WTC11 (cell line): ENCODE measurements around the gene PURB. TPM values are rescaled to one million over a fixed set of nuclear protein-coding genes. Genes with fewer than 3 reads are reported as not detected.

Source experiments
- ATAC-seq: fragments of 200-7000 bp; cut with Tn5 transposase; 2 replicates; pipeline ENCODE4 v1.10.0; 2021; ENCODE audit warnings: mild to moderate bottlenecking, moderate library complexity
- CTCF ChIA-PET: fragments of 300-600 bp; sonication (Branson Sonifier 250); formaldehyde crosslinking; loops from one replicate; lab custom pipeline; 2021; ENCODE audit warnings: antibody characterized with exemption; lab: Charles Lee
- POLR2A ChIA-PET: fragments of 350-600 bp; sonication (Branson Sonifier 250); formaldehyde crosslinking; loops from one replicate; lab custom pipeline; 2021; ENCODE audit warnings: antibody characterized with exemption; lab: Charles Lee
- DNase-seq: peaks from one replicate; pipeline ENCODE4 v3.0.0; 2021; ENCODE audit warnings: low spot score
- H3K27ac Mint-ChIP-seq: 2 replicates; pipeline ENCODE4 v1.8.0; 2021; ENCODE audit warnings: mixed read lengths
- H3K27me3 Mint-ChIP-seq: 2 replicates; pipeline ENCODE4 v1.8.0; 2021; ENCODE audit warnings: low read depth, mild to moderate bottlenecking, moderate library complexity, mixed read lengths
- H3K36me3 Mint-ChIP-seq: 2 replicates; pipeline ENCODE4 v1.8.0; 2021; ENCODE audit warnings: mixed read lengths
- H3K4me1 Mint-ChIP-seq: 2 replicates; pipeline ENCODE4 v1.8.0; 2022; ENCODE audit warnings: mixed read lengths
- H3K4me3 Mint-ChIP-seq: 2 replicates; pipeline ENCODE4 v1.8.0; 2021; ENCODE audit warnings: mild to moderate bottlenecking, moderate library complexity, mixed read lengths
- H3K9me3 Mint-ChIP-seq: 2 replicates; pipeline ENCODE4 v1.8.0; 2021; ENCODE audit warnings: mixed read lengths
- FOXJ3 ChIP-seq: sonication (generic); formaldehyde crosslinking; IDR thresholded peaks from 2 replicates; pipeline ENCODE4 v1.9.0; 2021; ENCODE audit warnings: missing genetic modification reagents, mild to moderate bottlenecking, borderline replicate concordance
- GRHL2 ChIP-seq: fragments of 250-450 bp; sonication (Bioruptor Pico); IDR thresholded peaks from 2 replicates; pipeline ENCODE4 v1.8.0; 2022; ENCODE audit warnings: mild to moderate bottlenecking, moderate library complexity; ENCODE audit not compliant: insufficient replicate concordance, severe bottlenecking
- GTF2I ChIP-seq: fragments of 250-450 bp; sonication (Bioruptor Pico); conservative IDR thresholded peaks from 2 replicates; pipeline ENCODE4 v1.4.0; 2021; ENCODE audit warnings: mild to moderate bottlenecking
- JAZF1 ChIP-seq: fragments of 250-450 bp; sonication (Bioruptor Pico); IDR thresholded peaks from 2 replicates; pipeline ENCODE4 v1.9.0; 2021; ENCODE audit warnings: moderate library complexity, mild to moderate bottlenecking, inconsistent platforms
- NFE2L1 ChIP-seq: sonication (generic); formaldehyde crosslinking; IDR thresholded peaks from 2 replicates; pipeline ENCODE4 v1.8.1; 2023; ENCODE audit warnings: missing genetic modification reagents
- SMAD3 ChIP-seq: sonication (generic); formaldehyde crosslinking; IDR thresholded peaks from 2 replicates; pipeline ENCODE4 v1.8.0; 2022; ENCODE audit warnings: missing genetic modification reagents, mild to moderate bottlenecking, borderline replicate concordance
- TEAD4 ChIP-seq: sonication (generic); formaldehyde crosslinking; IDR thresholded peaks from 2 replicates; pipeline ENCODE4 v1.8.0; 2022; ENCODE audit warnings: mild to moderate bottlenecking, missing genetic modification reagents
- ZNF219 ChIP-seq: sonication (generic); formaldehyde crosslinking; IDR thresholded peaks from 2 replicates; pipeline ENCODE4 v1.8.0; 2023; ENCODE audit warnings: missing genetic modification reagents, mild to moderate bottlenecking, borderline replicate concordance
- total RNA-seq: library from RNA; stranded (reverse); gene quantifications from 3 replicates; pipeline ENCODE4 v1.2.3, GENCODE V29; 2021
- TF ChIP-seq, protein P1 (sequence below): fragments of 250-450 bp; sonication (Bioruptor Pico); conservative IDR thresholded peaks from 2 replicates; pipeline ENCODE4 v1.9.0; 2021; ENCODE audit warnings: mild to moderate bottlenecking
- TF ChIP-seq, protein P2 (sequence below): sonication (generic); formaldehyde crosslinking; IDR thresholded peaks from 2 replicates; pipeline ENCODE4 v1.8.0; 2022; ENCODE audit warnings: mild to moderate bottlenecking, missing genetic modification reagents
- TF ChIP-seq, protein P3 (sequence below): sonication (generic); formaldehyde crosslinking; IDR thresholded peaks from 2 replicates; pipeline ENCODE4 v1.8.1; 2023; ENCODE audit warnings: mild to moderate bottlenecking, missing genetic modification reagents, borderline replicate concordance
- TF ChIP-seq, protein P4 (sequence below): fragments of 200-600 bp; IDR thresholded peaks from 2 replicates; pipeline ENCODE4 v1.8.0; 2022; ENCODE audit warnings: antibody characterized with exemption
- TF ChIP-seq, protein P5 (sequence below): sonication (generic); formaldehyde crosslinking; IDR thresholded peaks from 2 replicates; pipeline ENCODE4 v1.8.0; 2022; ENCODE audit warnings: mild to moderate bottlenecking, missing genetic modification reagents
- TF ChIP-seq, protein P6 (sequence below): sonication (generic); formaldehyde crosslinking; IDR thresholded peaks from 2 replicates; pipeline ENCODE4 v1.8.1; 2023; ENCODE audit warnings: mild to moderate bottlenecking, moderate library complexity, missing genetic modification reagents
- TF ChIP-seq, protein P7 (sequence below): sonication (generic); formaldehyde crosslinking; IDR thresholded peaks from 2 replicates; pipeline ENCODE4 v1.8.0; 2022; ENCODE audit warnings: missing genetic modification reagents
- TF ChIP-seq, protein P8 (sequence below): sonication (generic); formaldehyde crosslinking; IDR thresholded peaks from 2 replicates; pipeline ENCODE4 v1.8.1; 2023; ENCODE audit warnings: mild to moderate bottlenecking, missing genetic modification reagents
- TF ChIP-seq, protein P9 (sequence below): sonication (generic); formaldehyde crosslinking; IDR thresholded peaks from 2 replicates; pipeline ENCODE4 v1.8.0; 2022; ENCODE audit warnings: mild to moderate bottlenecking, missing genetic modification reagents
- TF ChIP-seq, protein P10 (sequence below): sonication (generic); formaldehyde crosslinking; IDR thresholded peaks from 2 replicates; pipeline ENCODE4 v1.8.1; 2022; ENCODE audit warnings: missing genetic modification reagents, borderline replicate concordance

The PURB gene
- total RNA-seq, 1 experiment from 2014 or later = 22.1 TPM

DNA sequence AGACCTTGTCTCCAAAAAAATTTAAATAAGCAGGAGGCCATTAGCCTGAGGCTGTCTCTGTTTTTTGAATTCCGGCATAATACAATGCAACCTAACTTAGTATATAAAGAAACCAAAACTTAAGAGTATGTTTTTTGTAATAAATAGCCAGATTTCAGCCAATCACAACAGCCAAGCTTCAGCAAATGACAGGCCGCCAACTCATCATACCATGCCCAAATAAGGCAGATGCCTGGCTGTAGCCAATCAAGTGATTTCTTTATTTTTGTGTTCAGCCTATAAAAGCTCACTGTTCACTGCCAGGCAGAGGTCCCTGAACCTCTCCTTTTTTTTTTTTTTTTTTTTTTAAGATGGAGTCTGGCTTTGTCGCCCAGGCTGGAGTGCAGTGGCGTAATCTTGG, 12.7 kb upstream of the PURB start:
- H3K27ac Mint-ChIP-seq = no peak overlapping the region
- H3K27me3 Mint-ChIP-seq = 0 out of 2 replicates have a peak, but pooled peaks cover 3% of the 10 kb centered on the region
- no peak overlapping the region for H3K4me3 Mint-ChIP-seq
- no peak for ATAC-seq
- H3K36me3 Mint-ChIP-seq = no peaks in the 10 kb centered on the region
- DNase-seq = no peak
- POLR2A ChIA-PET = no interaction called here
- peaks cover 8% of the 10 kb centered on the region for H3K9me3 Mint-ChIP-seq
- CTCF ChIA-PET = interaction anchor here (0.6 to 1.2 kb wide), 3 partner anchors 15 to 599 kb away, joined by 3 to 4 read pairs (median 3); no protein-coding TSS in a partner anchor
- H3K4me1 Mint-ChIP-seq = no peaks in the 10 kb centered on the region
- TF ChIP-seq JAZF1 (CRISPR knock-in tag) (no peak), NFE2L1 (no peak), ZNF219 (no peak), SMAD3 (CRISPR knock-in tag) (no peak), TEAD4 (CRISPR knock-in tag) (no peak), GTF2I (no peak), FOXJ3 (no peak), GRHL2 (CRISPR knock-in tag) (no peak)
- TF ChIP-seq, protein P1, sequence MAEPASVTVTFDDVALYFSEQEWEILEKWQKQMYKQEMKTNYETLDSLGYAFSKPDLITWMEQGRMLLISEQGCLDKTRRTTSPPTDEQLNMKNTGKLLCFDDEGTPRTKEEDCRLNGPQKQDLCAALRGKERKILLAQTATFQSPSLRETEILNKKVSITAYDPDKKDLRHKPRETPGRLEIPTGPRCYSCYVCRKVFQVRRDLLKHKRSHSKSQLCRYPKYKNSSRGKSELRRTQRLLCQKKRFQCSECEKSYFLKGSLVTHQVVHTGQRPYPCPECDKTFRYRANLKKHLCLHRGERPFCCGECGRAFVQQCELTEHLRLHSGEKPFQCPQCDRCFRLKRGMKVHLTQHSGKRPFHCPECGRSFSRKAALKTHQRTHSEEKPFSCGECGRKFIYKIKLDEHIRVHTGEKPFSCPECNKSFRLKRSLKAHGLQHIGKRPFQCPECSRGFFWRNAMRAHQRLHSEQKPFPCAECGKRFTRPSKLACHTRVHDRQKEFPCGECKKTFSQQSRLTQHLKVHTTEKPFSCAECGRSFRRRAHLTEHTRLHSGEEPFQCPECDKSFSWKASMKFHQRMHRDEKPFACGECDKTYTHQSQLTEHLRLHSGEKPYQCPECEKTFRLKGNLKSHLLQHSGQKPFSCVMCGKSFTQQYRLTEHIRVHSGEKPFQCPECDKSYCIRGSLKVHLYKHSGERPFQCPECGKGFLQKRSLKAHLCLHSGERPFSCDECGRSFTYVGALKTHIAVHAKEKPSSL (CRISPR knock-in tag) = no peak
- TF ChIP-seq, protein P2, sequence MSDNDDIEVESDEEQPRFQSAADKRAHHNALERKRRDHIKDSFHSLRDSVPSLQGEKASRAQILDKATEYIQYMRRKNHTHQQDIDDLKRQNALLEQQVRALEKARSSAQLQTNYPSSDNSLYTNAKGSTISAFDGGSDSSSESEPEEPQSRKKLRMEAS (CRISPR knock-in tag) = no peak
- TF ChIP-seq, protein P3, sequence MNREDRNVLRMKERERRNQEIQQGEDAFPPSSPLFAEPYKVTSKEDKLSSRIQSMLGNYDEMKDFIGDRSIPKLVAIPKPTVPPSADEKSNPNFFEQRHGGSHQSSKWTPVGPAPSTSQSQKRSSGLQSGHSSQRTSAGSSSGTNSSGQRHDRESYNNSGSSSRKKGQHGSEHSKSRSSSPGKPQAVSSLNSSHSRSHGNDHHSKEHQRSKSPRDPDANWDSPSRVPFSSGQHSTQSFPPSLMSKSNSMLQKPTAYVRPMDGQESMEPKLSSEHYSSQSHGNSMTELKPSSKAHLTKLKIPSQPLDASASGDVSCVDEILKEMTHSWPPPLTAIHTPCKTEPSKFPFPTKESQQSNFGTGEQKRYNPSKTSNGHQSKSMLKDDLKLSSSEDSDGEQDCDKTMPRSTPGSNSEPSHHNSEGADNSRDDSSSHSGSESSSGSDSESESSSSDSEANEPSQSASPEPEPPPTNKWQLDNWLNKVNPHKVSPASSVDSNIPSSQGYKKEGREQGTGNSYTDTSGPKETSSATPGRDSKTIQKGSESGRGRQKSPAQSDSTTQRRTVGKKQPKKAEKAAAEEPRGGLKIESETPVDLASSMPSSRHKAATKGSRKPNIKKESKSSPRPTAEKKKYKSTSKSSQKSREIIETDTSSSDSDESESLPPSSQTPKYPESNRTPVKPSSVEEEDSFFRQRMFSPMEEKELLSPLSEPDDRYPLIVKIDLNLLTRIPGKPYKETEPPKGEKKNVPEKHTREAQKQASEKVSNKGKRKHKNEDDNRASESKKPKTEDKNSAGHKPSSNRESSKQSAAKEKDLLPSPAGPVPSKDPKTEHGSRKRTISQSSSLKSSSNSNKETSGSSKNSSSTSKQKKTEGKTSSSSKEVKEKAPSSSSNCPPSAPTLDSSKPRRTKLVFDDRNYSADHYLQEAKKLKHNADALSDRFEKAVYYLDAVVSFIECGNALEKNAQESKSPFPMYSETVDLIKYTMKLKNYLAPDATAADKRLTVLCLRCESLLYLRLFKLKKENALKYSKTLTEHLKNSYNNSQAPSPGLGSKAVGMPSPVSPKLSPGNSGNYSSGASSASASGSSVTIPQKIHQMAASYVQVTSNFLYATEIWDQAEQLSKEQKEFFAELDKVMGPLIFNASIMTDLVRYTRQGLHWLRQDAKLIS (CRISPR knock-in tag) = no peak
- TF ChIP-seq, protein P4, sequence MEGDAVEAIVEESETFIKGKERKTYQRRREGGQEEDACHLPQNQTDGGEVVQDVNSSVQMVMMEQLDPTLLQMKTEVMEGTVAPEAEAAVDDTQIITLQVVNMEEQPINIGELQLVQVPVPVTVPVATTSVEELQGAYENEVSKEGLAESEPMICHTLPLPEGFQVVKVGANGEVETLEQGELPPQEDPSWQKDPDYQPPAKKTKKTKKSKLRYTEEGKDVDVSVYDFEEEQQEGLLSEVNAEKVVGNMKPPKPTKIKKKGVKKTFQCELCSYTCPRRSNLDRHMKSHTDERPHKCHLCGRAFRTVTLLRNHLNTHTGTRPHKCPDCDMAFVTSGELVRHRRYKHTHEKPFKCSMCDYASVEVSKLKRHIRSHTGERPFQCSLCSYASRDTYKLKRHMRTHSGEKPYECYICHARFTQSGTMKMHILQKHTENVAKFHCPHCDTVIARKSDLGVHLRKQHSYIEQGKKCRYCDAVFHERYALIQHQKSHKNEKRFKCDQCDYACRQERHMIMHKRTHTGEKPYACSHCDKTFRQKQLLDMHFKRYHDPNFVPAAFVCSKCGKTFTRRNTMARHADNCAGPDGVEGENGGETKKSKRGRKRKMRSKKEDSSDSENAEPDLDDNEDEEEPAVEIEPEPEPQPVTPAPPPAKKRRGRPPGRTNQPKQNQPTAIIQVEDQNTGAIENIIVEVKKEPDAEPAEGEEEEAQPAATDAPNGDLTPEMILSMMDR = no peak
- TF ChIP-seq, protein P5, sequence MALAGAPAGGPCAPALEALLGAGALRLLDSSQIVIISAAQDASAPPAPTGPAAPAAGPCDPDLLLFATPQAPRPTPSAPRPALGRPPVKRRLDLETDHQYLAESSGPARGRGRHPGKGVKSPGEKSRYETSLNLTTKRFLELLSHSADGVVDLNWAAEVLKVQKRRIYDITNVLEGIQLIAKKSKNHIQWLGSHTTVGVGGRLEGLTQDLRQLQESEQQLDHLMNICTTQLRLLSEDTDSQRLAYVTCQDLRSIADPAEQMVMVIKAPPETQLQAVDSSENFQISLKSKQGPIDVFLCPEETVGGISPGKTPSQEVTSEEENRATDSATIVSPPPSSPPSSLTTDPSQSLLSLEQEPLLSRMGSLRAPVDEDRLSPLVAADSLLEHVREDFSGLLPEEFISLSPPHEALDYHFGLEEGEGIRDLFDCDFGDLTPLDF (CRISPR knock-in tag) = no peak
- TF ChIP-seq, protein P6, sequence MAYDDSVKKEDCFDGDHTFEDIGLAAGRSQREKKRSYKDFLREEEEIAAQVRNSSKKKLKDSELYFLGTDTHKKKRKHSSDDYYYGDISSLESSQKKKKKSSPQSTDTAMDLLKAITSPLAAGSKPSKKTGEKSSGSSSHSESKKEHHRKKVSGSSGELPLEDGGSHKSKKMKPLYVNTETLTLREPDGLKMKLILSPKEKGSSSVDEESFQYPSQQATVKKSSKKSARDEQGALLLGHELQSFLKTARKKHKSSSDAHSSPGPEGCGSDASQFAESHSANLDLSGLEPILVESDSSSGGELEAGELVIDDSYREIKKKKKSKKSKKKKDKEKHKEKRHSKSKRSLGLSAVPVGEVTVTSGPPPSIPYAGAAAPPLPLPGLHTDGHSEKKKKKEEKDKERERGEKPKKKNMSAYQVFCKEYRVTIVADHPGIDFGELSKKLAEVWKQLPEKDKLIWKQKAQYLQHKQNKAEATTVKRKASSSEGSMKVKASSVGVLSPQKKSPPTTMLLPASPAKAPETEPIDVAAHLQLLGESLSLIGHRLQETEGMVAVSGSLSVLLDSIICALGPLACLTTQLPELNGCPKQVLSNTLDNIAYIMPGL = no peak
- TF ChIP-seq, protein P7, sequence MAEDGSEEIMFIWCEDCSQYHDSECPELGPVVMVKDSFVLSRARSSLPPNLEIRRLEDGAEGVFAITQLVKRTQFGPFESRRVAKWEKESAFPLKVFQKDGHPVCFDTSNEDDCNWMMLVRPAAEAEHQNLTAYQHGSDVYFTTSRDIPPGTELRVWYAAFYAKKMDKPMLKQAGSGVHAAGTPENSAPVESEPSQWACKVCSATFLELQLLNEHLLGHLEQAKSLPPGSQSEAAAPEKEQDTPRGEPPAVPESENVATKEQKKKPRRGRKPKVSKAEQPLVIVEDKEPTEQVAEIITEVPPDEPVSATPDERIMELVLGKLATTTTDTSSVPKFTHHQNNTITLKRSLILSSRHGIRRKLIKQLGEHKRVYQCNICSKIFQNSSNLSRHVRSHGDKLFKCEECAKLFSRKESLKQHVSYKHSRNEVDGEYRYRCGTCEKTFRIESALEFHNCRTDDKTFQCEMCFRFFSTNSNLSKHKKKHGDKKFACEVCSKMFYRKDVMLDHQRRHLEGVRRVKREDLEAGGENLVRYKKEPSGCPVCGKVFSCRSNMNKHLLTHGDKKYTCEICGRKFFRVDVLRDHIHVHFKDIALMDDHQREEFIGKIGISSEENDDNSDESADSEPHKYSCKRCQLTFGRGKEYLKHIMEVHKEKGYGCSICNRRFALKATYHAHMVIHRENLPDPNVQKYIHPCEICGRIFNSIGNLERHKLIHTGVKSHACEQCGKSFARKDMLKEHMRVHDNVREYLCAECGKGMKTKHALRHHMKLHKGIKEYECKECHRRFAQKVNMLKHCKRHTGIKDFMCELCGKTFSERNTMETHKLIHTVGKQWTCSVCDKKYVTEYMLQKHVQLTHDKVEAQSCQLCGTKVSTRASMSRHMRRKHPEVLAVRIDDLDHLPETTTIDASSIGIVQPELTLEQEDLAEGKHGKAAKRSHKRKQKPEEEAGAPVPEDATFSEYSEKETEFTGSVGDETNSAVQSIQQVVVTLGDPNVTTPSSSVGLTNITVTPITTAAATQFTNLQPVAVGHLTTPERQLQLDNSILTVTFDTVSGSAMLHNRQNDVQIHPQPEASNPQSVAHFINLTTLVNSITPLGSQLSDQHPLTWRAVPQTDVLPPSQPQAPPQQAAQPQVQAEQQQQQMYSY = no peak
- TF ChIP-seq, protein P8, sequence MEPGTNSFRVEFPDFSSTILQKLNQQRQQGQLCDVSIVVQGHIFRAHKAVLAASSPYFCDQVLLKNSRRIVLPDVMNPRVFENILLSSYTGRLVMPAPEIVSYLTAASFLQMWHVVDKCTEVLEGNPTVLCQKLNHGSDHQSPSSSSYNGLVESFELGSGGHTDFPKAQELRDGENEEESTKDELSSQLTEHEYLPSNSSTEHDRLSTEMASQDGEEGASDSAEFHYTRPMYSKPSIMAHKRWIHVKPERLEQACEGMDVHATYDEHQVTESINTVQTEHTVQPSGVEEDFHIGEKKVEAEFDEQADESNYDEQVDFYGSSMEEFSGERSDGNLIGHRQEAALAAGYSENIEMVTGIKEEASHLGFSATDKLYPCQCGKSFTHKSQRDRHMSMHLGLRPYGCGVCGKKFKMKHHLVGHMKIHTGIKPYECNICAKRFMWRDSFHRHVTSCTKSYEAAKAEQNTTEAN (CRISPR knock-in tag) = no peak
- TF ChIP-seq, protein P9, sequence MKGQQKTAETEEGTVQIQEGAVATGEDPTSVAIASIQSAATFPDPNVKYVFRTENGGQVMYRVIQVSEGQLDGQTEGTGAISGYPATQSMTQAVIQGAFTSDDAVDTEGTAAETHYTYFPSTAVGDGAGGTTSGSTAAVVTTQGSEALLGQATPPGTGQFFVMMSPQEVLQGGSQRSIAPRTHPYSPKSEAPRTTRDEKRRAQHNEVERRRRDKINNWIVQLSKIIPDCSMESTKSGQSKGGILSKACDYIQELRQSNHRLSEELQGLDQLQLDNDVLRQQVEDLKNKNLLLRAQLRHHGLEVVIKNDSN (CRISPR knock-in tag) = no peak
- TF ChIP-seq, protein P10, sequence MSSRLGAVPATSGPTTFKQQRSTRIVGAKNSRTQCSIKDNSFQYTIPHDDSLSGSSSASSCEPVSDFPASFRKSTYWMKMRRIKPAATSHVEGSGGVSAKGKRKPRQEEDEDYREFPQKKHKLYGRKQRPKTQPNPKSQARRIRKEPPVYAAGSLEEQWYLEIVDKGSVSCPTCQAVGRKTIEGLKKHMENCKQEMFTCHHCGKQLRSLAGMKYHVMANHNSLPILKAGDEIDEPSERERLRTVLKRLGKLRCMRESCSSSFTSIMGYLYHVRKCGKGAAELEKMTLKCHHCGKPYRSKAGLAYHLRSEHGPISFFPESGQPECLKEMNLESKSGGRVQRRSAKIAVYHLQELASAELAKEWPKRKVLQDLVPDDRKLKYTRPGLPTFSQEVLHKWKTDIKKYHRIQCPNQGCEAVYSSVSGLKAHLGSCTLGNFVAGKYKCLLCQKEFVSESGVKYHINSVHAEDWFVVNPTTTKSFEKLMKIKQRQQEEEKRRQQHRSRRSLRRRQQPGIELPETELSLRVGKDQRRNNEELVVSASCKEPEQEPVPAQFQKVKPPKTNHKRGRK (CRISPR knock-in tag) = no peak
